Keratinocyte (primary cell): Measurements from ENCODE around the gene FSD2. TPM values are rescaled to one million over a fixed set of nuclear protein-coding genes. Genes with fewer than 3 reads are reported as not detected.
"Not testable (repeated sequence)": the region's sequence is repeated elsewhere in the genome, so short reads cannot be mapped to it uniquely, and the experiment has no call there.

ENCODE experiments used
- DNase-seq: peaks from one replicate; pipeline ENCODE4 v3.0.0-alpha.2; 2011; ENCODE audit warnings: low read depth, missing footprints, low spot score
- FAIRE-seq: peaks from 2 replicates; lab custom pipeline; 2011; peaks lifted over from hg19 to GRCh38; lab: Jason Lieb, UNC
- H2AFZ ChIP-seq: 2 replicates; pipeline ENCODE4 v1.6.0; 2012; ENCODE audit warnings: low read length, control low read depth, inconsistent platforms; ENCODE audit not compliant: control insufficient read depth
- H3K27ac ChIP-seq: 2 replicates; pipeline ENCODE4 v1.5.1; 2011; ENCODE audit warnings: low read length; ENCODE audit not compliant: control insufficient read depth, insufficient read depth
- H3K27me3 ChIP-seq: 3 replicates; pipeline ENCODE4 v1.6.0; 2011; ENCODE audit warnings: low read length; ENCODE audit not compliant: control insufficient read depth, insufficient read depth; ENCODE audit errors: extremely low read depth
- H3K36me3 ChIP-seq, 2 experiments: 2 replicates in 1 of 2; 3 replicates in 1 of 2; pipeline ENCODE4 v1.5.1; 2011; ENCODE audit warnings: low read length in 2 of 2, mild to moderate bottlenecking in 1 of 2; ENCODE audit not compliant: control insufficient read depth in 2 of 2, insufficient read depth in 2 of 2; ENCODE audit errors: extremely low read depth in 1 of 2
- H3K4me1 ChIP-seq: 3 replicates; pipeline ENCODE4 v1.5.1; 2011; ENCODE audit warnings: low read length; ENCODE audit not compliant: control insufficient read depth, insufficient read depth; ENCODE audit errors: extremely low read depth
- H3K4me2 ChIP-seq: 3 replicates; pipeline ENCODE4 v1.6.0; 2011; ENCODE audit warnings: low read depth, low read length; ENCODE audit not compliant: control insufficient read depth, insufficient read depth; ENCODE audit errors: extremely low read depth
- H3K4me3 ChIP-seq, 3 experiments: fragments of 200-600 bp in 1 of 3; sonication (generic) in 1 of 3; 2 replicates in 2 of 3; 3 replicates in 1 of 3; pipeline ENCODE4 v1.5.1; 2011 to 2016; ENCODE audit warnings: low read length in 3 of 3, mild to moderate bottlenecking in 3 of 3, control low read depth in 2 of 3, inconsistent platforms in 1 of 3, low read depth in 1 of 3, mixed read lengths in 1 of 3, mixed run types in 1 of 3, moderate library complexity in 1 of 3; ENCODE audit not compliant: control insufficient read depth in 2 of 3, insufficient read depth in 2 of 3; ENCODE audit errors: extremely low read depth in 1 of 3
- H3K79me2 ChIP-seq: 2 replicates; pipeline ENCODE4 v1.6.0; 2012; ENCODE audit warnings: low read length; ENCODE audit not compliant: control insufficient read depth, insufficient read depth
- H3K9ac ChIP-seq: 3 replicates; pipeline ENCODE4 v1.6.0; 2011; ENCODE audit warnings: low read length; ENCODE audit not compliant: control insufficient read depth, insufficient read depth; ENCODE audit errors: extremely low read depth
- H3K9me1 ChIP-seq: 3 replicates; pipeline ENCODE4 v1.6.0; 2011; ENCODE audit warnings: low read length; ENCODE audit not compliant: control insufficient read depth, insufficient read depth; ENCODE audit errors: extremely low read depth
- H3K9me3 ChIP-seq: 2 replicates; pipeline ENCODE4 v1.5.1; 2012; ENCODE audit warnings: low read depth, low read length; ENCODE audit not compliant: control insufficient read depth
- H4K20me1 ChIP-seq: 3 replicates; pipeline ENCODE4 v1.6.0; 2011; ENCODE audit warnings: low read length; ENCODE audit not compliant: control insufficient read depth, insufficient read depth; ENCODE audit errors: extremely low read depth
- EZH2 ChIP-seq: IDR thresholded peaks from one replicate; pipeline ENCODE4 v1.6.1; 2012; ENCODE audit warnings: inconsistent platforms, mild to moderate bottlenecking, low read length, moderate library complexity
- dilution Hi-C: fragments of 300-500 bp; cut with MboI; formaldehyde crosslinking; loops from one replicate; pipeline ENCODE4 v1.7.0; 2020; ENCODE audit warnings: low sequenced_read_pairs; ENCODE audit not compliant: extremely low pct_ligation_motif_present
- polyA plus RNA-seq, 5 experiments: library from polyadenylated mRNA; depleted of rRNA in 3 of 5; stranded (reverse) in 3 of 5; stranded (forward) in 1 of 5; unstranded in 1 of 5; fragments of >200 nt; gene quantifications; 1 replicate in 1 of 5; 2 replicates in 3 of 5; 3 replicates in 1 of 5; pipeline versions ENCODE4 v1.2.1 to v1.2.3, GENCODE V29; 2011 to 2012; ENCODE audit warnings: missing spikeins in 2 of 5, low read depth in 1 of 5, low replicate concordance in 1 of 5
- TF ChIP-seq, protein P1 (sequence below), 3 experiments: IDR thresholded peaks in 1 of 3; conservative IDR thresholded peaks in 1 of 3; optimal IDR thresholded peaks in 1 of 3; 2 replicates in 2 of 3; 3 replicates in 1 of 3; pipeline versions ENCODE3 to v1.5.1; 2011; ENCODE audit warnings: low read length in 3 of 3, mild to moderate bottlenecking in 3 of 3, moderate library complexity in 2 of 3, control low read depth in 1 of 3, inconsistent platforms in 1 of 3; ENCODE audit not compliant: insufficient read depth in 2 of 3; ENCODE audit errors: extremely low read depth in 1 of 3

The FSD2 gene
- polyA plus RNA-seq, 1 donor (not counting 4 experiments of a cell fraction or from before 2014, with no cell fraction given), result not detected

DNA sequence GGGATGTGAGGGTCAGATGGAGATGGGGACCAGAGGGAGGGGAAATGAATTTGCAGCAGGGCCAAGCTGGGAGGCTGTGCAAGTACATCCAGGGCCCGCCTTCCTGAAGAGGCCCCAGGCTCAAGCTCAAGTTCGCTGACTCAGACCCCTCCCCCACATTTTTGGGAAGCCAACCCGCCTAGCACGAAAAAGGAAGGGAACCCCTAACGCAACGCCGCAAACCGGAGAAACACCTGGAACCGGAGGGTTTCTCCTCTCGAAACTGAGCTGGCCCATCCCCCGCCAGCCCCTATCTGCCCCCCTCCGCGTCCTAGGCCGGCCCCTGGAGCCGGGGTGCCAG is 96.8 kb downstream of the FSD2 start:
- Histone ChIP-seq H3K9ac (no peak overlapping the region), H3K4me2 (peak overlapping the region; percentile 58), H3K27me3 (no peaks in the 10 kb centered on the region), H3K4me3 (peak overlapping the region in 2 of 3 experiments; percentile 23 to 67), H2AFZ (no peak overlapping the region), H3K27ac (no peak overlapping the region), H4K20me1 (no peaks in the 10 kb centered on the region), H3K36me3 (no peaks in the 10 kb centered on the region), H3K79me2 (no peaks in the 10 kb centered on the region), H3K9me1 (no peaks in the 10 kb centered on the region), H3K9me3 (no peaks in the 10 kb centered on the region), H3K4me1 (peaks cover 3% of the 10 kb centered on the region)
- FAIRE-seq (no peak), DNase-seq (no peak)
- TF ChIP-seq, protein P1, sequence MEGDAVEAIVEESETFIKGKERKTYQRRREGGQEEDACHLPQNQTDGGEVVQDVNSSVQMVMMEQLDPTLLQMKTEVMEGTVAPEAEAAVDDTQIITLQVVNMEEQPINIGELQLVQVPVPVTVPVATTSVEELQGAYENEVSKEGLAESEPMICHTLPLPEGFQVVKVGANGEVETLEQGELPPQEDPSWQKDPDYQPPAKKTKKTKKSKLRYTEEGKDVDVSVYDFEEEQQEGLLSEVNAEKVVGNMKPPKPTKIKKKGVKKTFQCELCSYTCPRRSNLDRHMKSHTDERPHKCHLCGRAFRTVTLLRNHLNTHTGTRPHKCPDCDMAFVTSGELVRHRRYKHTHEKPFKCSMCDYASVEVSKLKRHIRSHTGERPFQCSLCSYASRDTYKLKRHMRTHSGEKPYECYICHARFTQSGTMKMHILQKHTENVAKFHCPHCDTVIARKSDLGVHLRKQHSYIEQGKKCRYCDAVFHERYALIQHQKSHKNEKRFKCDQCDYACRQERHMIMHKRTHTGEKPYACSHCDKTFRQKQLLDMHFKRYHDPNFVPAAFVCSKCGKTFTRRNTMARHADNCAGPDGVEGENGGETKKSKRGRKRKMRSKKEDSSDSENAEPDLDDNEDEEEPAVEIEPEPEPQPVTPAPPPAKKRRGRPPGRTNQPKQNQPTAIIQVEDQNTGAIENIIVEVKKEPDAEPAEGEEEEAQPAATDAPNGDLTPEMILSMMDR (optimal IDR thresholded peaks at IDR 0.05 in 1 of 3, IDR thresholded peaks at IDR 0.05 in 1 of 3, conservative IDR thresholded peaks at IDR 0.05 in 1 of 3; ENCODE audit: extremely low read depth in 1 of 3, insufficient read depth in 2 of 3, low read length in 3 of 3), result no peak
- no peak for TF ChIP-seq EZH2
- dilution Hi-C loops, result no loop called here

DNA sequence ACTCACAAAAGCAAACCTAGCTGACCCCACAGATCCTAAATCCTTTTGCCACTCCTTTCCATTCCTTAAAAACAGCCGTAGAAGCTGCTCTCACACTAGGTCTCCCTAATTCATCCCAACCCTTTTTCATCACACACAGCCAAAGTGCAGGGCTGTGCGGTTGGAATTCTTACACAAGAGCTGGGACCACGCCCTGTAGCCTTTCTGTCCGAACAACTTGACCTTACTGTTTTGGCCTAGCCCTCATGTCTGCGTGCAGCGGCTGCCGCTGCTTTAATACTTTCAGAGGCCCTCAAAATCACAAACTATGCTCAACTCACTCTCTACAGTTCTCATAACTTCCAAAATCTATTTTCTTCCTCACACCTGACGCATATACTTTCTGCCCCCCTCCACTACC is 100.0 kb downstream of the FSD2 start:
- H2AFZ ChIP-seq, H3K79me2 ChIP-seq, H3K27me3 ChIP-seq, FAIRE-seq, dilution Hi-C loops, H4K20me1 ChIP-seq, DNase-seq, H3K4me2 ChIP-seq, H3K4me3 ChIP-seq, H3K36me3 ChIP-seq, H3K9me3 ChIP-seq, H3K27ac ChIP-seq, H3K4me1 ChIP-seq, H3K9me1 ChIP-seq, H3K9ac ChIP-seq: not testable (repeated sequence)

Other genes starting within 250 kb of the FSD2 start
- 0.09 to 0.18 TPM (median 0.16 TPM) in 3 replicates for gene CPEB1, start 158.7 kb downstream of the FSD2 start, polyA plus RNA-seq
- 0.25 to 0.41 TPM (median 0.31 TPM) in 3 replicates for gene AP3B2, start 96.2 kb downstream of the FSD2 start, polyA plus RNA-seq
- gene WHAMM, start 3.6 kb upstream of the FSD2 start, polyA plus RNA-seq, result 3.6 to 6.0 TPM (median 4.7 TPM) in 3 replicates
- gene HOMER2, start 146.7 kb upstream of the FSD2 start, polyA plus RNA-seq, result 9.6 to 12.4 TPM (median 11.3 TPM) in 3 replicates
- gene RAMAC, start 180.1 kb upstream of the FSD2 start, polyA plus RNA-seq, result 24.6 to 35.3 TPM (median 27.8 TPM) in 3 replicates
- 26.6 to 28.7 TPM (median 28.6 TPM) in 3 replicates for gene C15orf40, start 205.6 kb upstream of the FSD2 start, polyA plus RNA-seq